HEK293 (cell line): ENCODE measurements around the gene NELFB.

Experiments used
- CTCF ChIA-PET: fragments of 350-600 bp; formaldehyde crosslinking; extraction: SDS; loops from one replicate; lab custom pipeline; 2021; ENCODE audit warnings: antibody characterized with exemption; lab: Yijun Ruan, JAX
- POLR2A ChIA-PET: fragments of 300-600 bp; formaldehyde crosslinking; extraction: SDS; loops from one replicate; lab custom pipeline; 2020; ENCODE audit warnings: antibody characterized with exemption, inconsistent platforms; lab: Yijun Ruan, JAX
- H3K27ac ChIP-seq: fragments of 200-500 bp; sonication (Bioruptor generic); 2 replicates; pipeline ENCODE4 v1.5.1; 2014; ENCODE audit warnings: low read depth, low read length, control low read depth, inconsistent platforms; ENCODE audit errors: extremely low read depth
- H3K36me3 ChIP-seq, 2 experiments: fragments of 200-500 bp in 1 of 2; sonication (Bioruptor generic) in 1 of 2; 1 replicate in 1 of 2; 2 replicates in 1 of 2; pipeline ENCODE4 v1.5.1; 2014 to 2017; ENCODE audit warnings: inconsistent platforms in 2 of 2, low read length in 2 of 2; ENCODE audit not compliant: control insufficient read depth in 2 of 2, insufficient read depth in 1 of 2
- H3K4me1 ChIP-seq: fragments of 200-500 bp; sonication (Bioruptor generic); 2 replicates; pipeline ENCODE4 v1.5.1; 2014; ENCODE audit warnings: mild to moderate bottlenecking, low read length, inconsistent platforms; ENCODE audit not compliant: control insufficient read depth, insufficient read depth
- H3K4me3 ChIP-seq: 2 replicates; pipeline ENCODE4 v1.5.1; 2011; ENCODE audit warnings: low read depth, mild to moderate bottlenecking, control low read depth, low read length, moderate library complexity
- H3K9me3 ChIP-seq: fragments of 200-500 bp; sonication (Bioruptor generic); 2 replicates; pipeline ENCODE4 v1.5.1; 2014; ENCODE audit warnings: low read depth, low read length, inconsistent platforms; ENCODE audit not compliant: control insufficient read depth, insufficient read depth
- BCL11A ChIP-seq: fragments of 450-650 bp; formaldehyde crosslinking; IDR thresholded peaks from 2 replicates; pipeline ENCODE4 v1.5.1; 2016; ENCODE audit warnings: low read depth, missing biosample characterization, missing genetic modification characterization
- BCL11B ChIP-seq: fragments of 450-650 bp; formaldehyde crosslinking; IDR thresholded peaks from 2 replicates; pipeline ENCODE4 v1.5.1; 2016; ENCODE audit warnings: low read depth, missing biosample characterization, missing genetic modification characterization
- EGR2 ChIP-seq: fragments of 450-650 bp; formaldehyde crosslinking; IDR thresholded peaks from 2 replicates; pipeline ENCODE4 v1.5.1; 2016; ENCODE audit warnings: low read depth, missing biosample characterization, missing genetic modification characterization
- GLIS2 ChIP-seq: fragments of 450-650 bp; formaldehyde crosslinking; IDR thresholded peaks from 2 replicates; pipeline ENCODE4 v1.5.1; 2016; ENCODE audit warnings: missing biosample characterization, missing genetic modification characterization
- PRDM10 ChIP-seq: fragments of 450-650 bp; formaldehyde crosslinking; IDR thresholded peaks from 2 replicates; pipeline ENCODE4 v1.5.1; 2016; ENCODE audit warnings: missing biosample characterization, missing genetic modification characterization
- PRDM6 ChIP-seq: fragments of 450-650 bp; formaldehyde crosslinking; IDR thresholded peaks from 2 replicates; pipeline ENCODE4 v1.5.1; 2017; ENCODE audit warnings: missing biosample characterization, missing genetic modification characterization
- SP2 ChIP-seq: fragments of 450-650 bp; formaldehyde crosslinking; IDR thresholded peaks from 2 replicates; pipeline ENCODE4 v1.5.1; 2016; ENCODE audit warnings: missing biosample characterization, missing genetic modification characterization
- ZFHX2 ChIP-seq: fragments of 450-650 bp; formaldehyde crosslinking; conservative IDR thresholded peaks from 2 replicates; pipeline ENCODE4 v1.5.1; 2016; ENCODE audit warnings: missing biosample characterization, missing genetic modification characterization
- ZIC2 ChIP-seq: fragments of 450-650 bp; formaldehyde crosslinking; IDR thresholded peaks from 2 replicates; pipeline ENCODE4 v1.5.1; 2016; ENCODE audit warnings: missing biosample characterization, missing genetic modification characterization
- ZNF341 ChIP-seq: fragments of 450-650 bp; formaldehyde crosslinking; IDR thresholded peaks from 2 replicates; pipeline ENCODE4; 2016; ENCODE audit warnings: low read depth, missing biosample characterization, missing genetic modification characterization
- ZNF558 ChIP-seq: fragments of 450-650 bp; formaldehyde crosslinking; IDR thresholded peaks from 2 replicates; pipeline ENCODE4 v1.5.1; 2016; ENCODE audit warnings: missing biosample characterization, missing genetic modification characterization
- ZNF585B ChIP-seq: fragments of 450-650 bp; formaldehyde crosslinking; IDR thresholded peaks from 2 replicates; pipeline ENCODE4 v1.5.1; 2016; ENCODE audit warnings: missing biosample characterization, missing genetic modification characterization
- ZNF596 ChIP-seq: fragments of 450-650 bp; IDR thresholded peaks from 2 replicates; pipeline ENCODE4 v1.5.0; 2018; ENCODE audit warnings: missing biosample characterization, mild to moderate bottlenecking, missing genetic modification characterization, moderate library complexity
- ZNF600 ChIP-seq: fragments of 450-650 bp; formaldehyde crosslinking; IDR thresholded peaks from 2 replicates; pipeline ENCODE4 v1.5.1; 2016; ENCODE audit warnings: missing biosample characterization, missing genetic modification characterization
- ZNF660 ChIP-seq: fragments of 450-650 bp; IDR thresholded peaks from 2 replicates; pipeline ENCODE4 v1.5.1; 2018; ENCODE audit warnings: missing biosample characterization, mild to moderate bottlenecking, missing genetic modification characterization
- ZNF692 ChIP-seq: fragments of 450-650 bp; formaldehyde crosslinking; IDR thresholded peaks from 2 replicates; pipeline ENCODE4 v1.5.1; 2016; ENCODE audit warnings: missing biosample characterization, missing genetic modification characterization
- ZNF837 ChIP-seq: fragments of 450-650 bp; formaldehyde crosslinking; IDR thresholded peaks from 2 replicates; pipeline ENCODE4 v1.5.1; 2016; ENCODE audit warnings: missing biosample characterization, missing genetic modification characterization

Gene NELFB

GRCh38 chr9:137307255-137308056 lies 52.3 kb downstream of the NELFB start:
- 0 out of 2 replicates have a peak, but pooled peaks have one; percentile 22 for TF ChIP-seq SP2
- no peak for TF ChIP-seq ZNF341 (tag by site-specific recombination)
- no peak for TF ChIP-seq BCL11B
- TF ChIP-seq ZFHX2 (tag by site-specific recombination): peak; percentile 54
- peak; percentile 50; the same call in 1 of the 2 replicates for TF ChIP-seq EGR2 (tag by site-specific recombination)
- no peak for TF ChIP-seq PRDM10 (tag by site-specific recombination)
- TF ChIP-seq, all 188 proteins: peak for 3
- peaks cover 4% of the 10 kb centered on the region; the same call in 1 of the 2 replicates for H3K4me1 ChIP-seq

GRCh38 chr9:137308057-137308619 lies 53.0 kb downstream of the NELFB start:
- no peak for TF ChIP-seq ZNF596 (tag by site-specific recombination)
- 0 out of 2 replicates have a peak, but pooled peaks have one; percentile 15 for TF ChIP-seq ZNF600 (tag by site-specific recombination)
- no peak for TF ChIP-seq ZNF558 (tag by site-specific recombination)
- TF ChIP-seq ZIC2 (tag by site-specific recombination): peak; percentile 13; the same call in 1 of the 2 replicates
- TF ChIP-seq ZNF585B (tag by site-specific recombination): no peak
- TF ChIP-seq GLIS2: peak; percentile 43; the same call in 1 of the 2 replicates
- TF ChIP-seq PRDM10 (tag by site-specific recombination): 0 out of 2 replicates have a peak, but pooled peaks have one; percentile 23
- TF ChIP-seq ZNF837 (tag by site-specific recombination): no peak
- TF ChIP-seq BCL11A: 0 out of 2 replicates have a peak, but pooled peaks have one; percentile 9
- no peak for TF ChIP-seq ZNF692 (tag by site-specific recombination)
- no peak for TF ChIP-seq PRDM6
- TF ChIP-seq ZNF660: no peak
- TF ChIP-seq BCL11B: peak; percentile 49; the same call in 1 of the 2 replicates
- H3K9me3 ChIP-seq: no peaks in the 10 kb centered on the region
- H3K27ac ChIP-seq: no peak overlapping the region
- no peak overlapping the region for H3K4me3 ChIP-seq
- ChIA-PET POLR2A (interaction anchor here (0.7 to 2.1 kb wide), 2 partner anchors 67 to 121 kb away, joined by 4 to 8 read pairs; partner anchors contain the start of gene TUBB4B), CTCF (no interaction called here)
- H3K36me3 ChIP-seq: no peaks in the 10 kb centered on the region
- H3K4me1 ChIP-seq: no peaks in the 10 kb centered on the region; the same call in 1 of the 2 replicates

More at GRCh38 chr9:137307255-137308056, 52.3 kb downstream of the NELFB start:
- Histone ChIP-seq H3K36me3 (no peaks in the 10 kb centered on the region), H3K4me3 (no peak overlapping the region), H3K27ac (no peak overlapping the region), H3K9me3 (no peaks in the 10 kb centered on the region)
- ChIA-PET CTCF (interaction anchor here (0.6 to 0.7 kb wide), 3 partner anchors 25 to 439 kb away, joined by 3 to 5 read pairs (median 3); no protein-coding TSS in a partner anchor), POLR2A (interaction anchor here (0.5 to 2.1 kb wide), 3 partner anchors 20 to 167 kb away, joined by 3 to 8 read pairs (median 6); partner anchors contain the start of gene TUBB4B)
